Stimulated activated naive CD8-positive, alpha-beta T cell treated with anti-CD3 and anti-CD28 coated beads, Interleukin-15, Interleukin-2, amounts not matched to agents 100 ng/mL and 50 ng/mL, for 24 hours (primary cell): ENCODE results near the gene SLC25A29.

ENCODE experiments used
- H3K27ac Mint-ChIP-seq: one replicate; pipeline ENCODE4 v1.8.0; 2021; ENCODE audit warnings: mild to moderate bottlenecking, mixed read lengths
- H3K27me3 Mint-ChIP-seq: one replicate; pipeline ENCODE4 v1.8.0; 2021; ENCODE audit warnings: mixed read lengths
- H3K36me3 Mint-ChIP-seq: one replicate; pipeline ENCODE4 v1.8.0; 2021; ENCODE audit warnings: low read depth, mixed read lengths
- H3K4me1 Mint-ChIP-seq: one replicate; pipeline ENCODE4 v1.8.0; 2021; ENCODE audit warnings: low read depth, mixed read lengths
- H3K4me3 Mint-ChIP-seq: one replicate; pipeline ENCODE4 v1.8.0; 2021; ENCODE audit warnings: mild to moderate bottlenecking, mixed read lengths
- H3K9me3 Mint-ChIP-seq: one replicate; pipeline ENCODE4 v1.8.0; 2021; ENCODE audit warnings: mixed read lengths

Gene SLC25A29

GRCh38 chr14:100268591-100269207, 37.5 kb downstream of the SLC25A29 start:
- Mint-ChIP-seq H3K4me1 (peaks cover 67% of the 10 kb centered on the region), H3K27me3 (no peaks in the 10 kb centered on the region), H3K9me3 (no peaks in the 10 kb centered on the region), H3K27ac (no peak overlapping the region), H3K36me3 (peaks cover 37% of the 10 kb centered on the region), H3K4me3 (no peak overlapping the region)

- Mint-ChIP-seq H3K36me3 (peaks cover 44% of the 10 kb centered on the region), H3K9me3 (no peaks in the 10 kb centered on the region), H3K27ac (no peak overlapping the region), H3K4me3 (no peak overlapping the region), H3K4me1 (peaks cover 70% of the 10 kb centered on the region), H3K27me3 (no peaks in the 10 kb centered on the region)
Observed at GRCh38 chr14:100267990-100268389, 38.3 kb downstream of the SLC25A29 start.

GRCh38 chr14:100263141-100263540, 43.1 kb downstream of the SLC25A29 start:
- Mint-ChIP-seq H3K4me1 (peaks cover 91% of the 10 kb centered on the region), H3K36me3 (peaks cover 57% of the 10 kb centered on the region), H3K9me3 (no peaks in the 10 kb centered on the region), H3K27me3 (no peaks in the 10 kb centered on the region), H3K4me3 (no peak overlapping the region), H3K27ac (no peak overlapping the region)

GRCh38 chr14:100262545-100262944, 43.7 kb downstream of the SLC25A29 start:
- no peaks in the 10 kb centered on the region for H3K27me3 Mint-ChIP-seq
- H3K36me3 Mint-ChIP-seq, result peaks cover 57% of the 10 kb centered on the region
- no peak overlapping the region for H3K4me3 Mint-ChIP-seq
- H3K9me3 Mint-ChIP-seq, result no peaks in the 10 kb centered on the region
- no peak overlapping the region for H3K27ac Mint-ChIP-seq
- peaks cover 91% of the 10 kb centered on the region for H3K4me1 Mint-ChIP-seq

GRCh38 chr14:100261621-100262020, 44.6 kb downstream of the SLC25A29 start:
- H3K27me3 Mint-ChIP-seq, result no peaks in the 10 kb centered on the region
- no peaks in the 10 kb centered on the region for H3K9me3 Mint-ChIP-seq
- peaks cover 60% of the 10 kb centered on the region for H3K36me3 Mint-ChIP-seq
- peak overlapping the region; percentile 61 for H3K27ac Mint-ChIP-seq
- H3K4me1 Mint-ChIP-seq, result peaks cover 93% of the 10 kb centered on the region
- H3K4me3 Mint-ChIP-seq, result peak overlapping the region; percentile 10

GRCh38 chr14:100256339-100256895, 49.8 kb downstream of the SLC25A29 start:
- Mint-ChIP-seq H3K36me3 (peaks cover 30% of the 10 kb centered on the region), H3K9me3 (no peaks in the 10 kb centered on the region), H3K27me3 (no peaks in the 10 kb centered on the region), H3K27ac (peak overlapping the region; percentile 46), H3K4me1 (peaks cover 83% of the 10 kb centered on the region), H3K4me3 (peak overlapping the region; percentile 14)

GRCh38 chr14:100252684-100253083, 53.6 kb downstream of the SLC25A29 start:
- H3K27me3 Mint-ChIP-seq, result no peaks in the 10 kb centered on the region
- H3K27ac Mint-ChIP-seq, result no peak overlapping the region
- H3K36me3 Mint-ChIP-seq, result peaks cover 35% of the 10 kb centered on the region
- H3K4me1 Mint-ChIP-seq, result peaks cover 71% of the 10 kb centered on the region
- H3K4me3 Mint-ChIP-seq, result no peak overlapping the region
- H3K9me3 Mint-ChIP-seq, result no peaks in the 10 kb centered on the region

- Mint-ChIP-seq H3K27ac (no peak overlapping the region), H3K4me1 (peaks cover 71% of the 10 kb centered on the region), H3K4me3 (no peak overlapping the region), H3K36me3 (peaks cover 30% of the 10 kb centered on the region), H3K27me3 (no peaks in the 10 kb centered on the region), H3K9me3 (no peaks in the 10 kb centered on the region)
Observed at GRCh38 chr14:100250732-100251465, 55.3 kb downstream of the SLC25A29 start.

- Mint-ChIP-seq H3K27me3 (no peaks in the 10 kb centered on the region), H3K9me3 (no peaks in the 10 kb centered on the region), H3K27ac (peak overlapping the region; percentile 67), H3K4me3 (peak overlapping the region; percentile 22), H3K36me3 (peaks cover 42% of the 10 kb centered on the region), H3K4me1 (peaks cover 78% of the 10 kb centered on the region)
Observed at GRCh38 chr14:100246809-100247428, 59.3 kb downstream of the SLC25A29 start.

GRCh38 chr14:100243020-100243419, 63.2 kb downstream of the SLC25A29 start:
- Mint-ChIP-seq H3K4me1 (peaks cover 65% of the 10 kb centered on the region), H3K9me3 (no peaks in the 10 kb centered on the region), H3K4me3 (peak overlapping the region; percentile 66), H3K36me3 (peaks cover 45% of the 10 kb centered on the region), H3K27me3 (no peaks in the 10 kb centered on the region), H3K27ac (peak overlapping the region; percentile 75)

- H3K4me1 Mint-ChIP-seq, result peaks cover 64% of the 10 kb centered on the region
- peak overlapping the region; percentile 89 for H3K4me3 Mint-ChIP-seq
- peak overlapping the region; percentile 91 for H3K27ac Mint-ChIP-seq
- H3K27me3 Mint-ChIP-seq, result no peaks in the 10 kb centered on the region
- H3K36me3 Mint-ChIP-seq, result peaks cover 50% of the 10 kb centered on the region
- H3K9me3 Mint-ChIP-seq, result no peaks in the 10 kb centered on the region
Observed at GRCh38 chr14:100241279-100241678, 65.0 kb downstream of the SLC25A29 start.
